K562 (cell line): Measurements from ENCODE around the gene HUNK. TPM values are rescaled to one million over a fixed set of nuclear protein-coding genes. Genes with fewer than 3 reads are reported as not detected.

Source experiments
- ATAC-seq: fragments of 200-7000 bp; cut with Tn5 transposase; 3 replicates; pipeline ENCODE4 v1.9.1; 2020; ENCODE audit warnings: moderate library complexity
- BruUV-seq: library from RNA; stranded (reverse); fragments of 400-500 nt; replicated peaks from 2 replicates; lab custom pipeline; 2021; lab: Mats Ljungman, UMichigan
- CTCF ChIA-PET: fragments of 300-600 bp; formaldehyde crosslinking; extraction: SDS; loops from one replicate; lab custom pipeline; 2021; ENCODE audit warnings: low intra/inter-chr PET ratio; lab: Yijun Ruan, JAX
- POLR2A ChIA-PET: fragments of 300-600, 350-650 bp; sonication (Branson Sonifier 250); formaldehyde crosslinking; extraction: SDS; loops from one replicate; lab custom pipeline; 2021; ENCODE audit warnings: antibody characterized with exemption, inconsistent platforms; lab: Yijun Ruan, JAX
- DNase-seq, 4 experiments: peaks; one replicate each; pipeline versions ENCODE4 v3.0.0 to v3.0.0-alpha.2; 2011 to 2018; ENCODE audit warnings: low spot score in 3 of 4, mixed read lengths in 3 of 4; ENCODE audit errors: extremely low read depth in 1 of 4
- FAIRE-seq: peaks from 2 replicates; lab custom pipeline; 2011; peaks lifted over from hg19 to GRCh38; lab: Jason Lieb, UNC
- H2AFZ ChIP-seq: 2 replicates; pipeline ENCODE4 v1.6.0; 2011; ENCODE audit warnings: low read depth, low read length, control low read depth, inconsistent platforms
- H3K27ac ChIP-seq: fragments of 200-600 bp; 3 replicates; pipeline ENCODE4 v1.8.0; 2011; ENCODE audit warnings: low read depth, mild to moderate bottlenecking, control low read depth, inconsistent platforms, low read length, moderate library complexity, mixed read lengths; ENCODE audit errors: extremely low read depth
- H3K27me3 ChIP-seq, 2 experiments: fragments of 300-600 bp in 1 of 2; 2 replicates in 1 of 2; 3 replicates in 1 of 2; pipeline versions ENCODE4 v1.6.0 to v1.8.0; 2011; ENCODE audit warnings: inconsistent platforms in 2 of 2, low read length in 2 of 2, mild to moderate bottlenecking in 1 of 2, mixed read lengths in 1 of 2, moderate library complexity in 1 of 2; ENCODE audit not compliant: control insufficient read depth in 2 of 2, insufficient read depth in 2 of 2
- H3K36me3 ChIP-seq: fragments of 300-600 bp; 3 replicates; pipeline ENCODE4 v1.8.0; 2011; ENCODE audit warnings: mild to moderate bottlenecking, low read length, inconsistent platforms; ENCODE audit not compliant: control insufficient read depth, insufficient read depth
- H3K4me1 ChIP-seq, 2 experiments: fragments of 200-600 bp in 1 of 2; replicated peaks in 1 of 2; 2 replicates in 1 of 2; 3 replicates in 1 of 2; pipeline versions ENCODE4 v1.5.1 to v1.8.0; 2011; ENCODE audit warnings: inconsistent platforms in 2 of 2, low read length in 2 of 2, mild to moderate bottlenecking in 1 of 2, mixed read lengths in 1 of 2, moderate library complexity in 1 of 2; ENCODE audit not compliant: control insufficient read depth in 2 of 2, insufficient read depth in 2 of 2
- H3K4me2 ChIP-seq: 2 replicates; pipeline ENCODE4 v1.6.1; 2011; ENCODE audit warnings: low read length, control low read depth, inconsistent platforms, mixed read lengths; ENCODE audit not compliant: insufficient read depth
- H3K4me3 ChIP-seq: fragments of 200-600 bp; sonication (generic), shearing (Covaris generic); 2 replicates; pipeline ENCODE4 v1.5.1; 2016; ENCODE audit warnings: control low read depth, inconsistent platforms
- H3K79me2 ChIP-seq: fragments of 200-600 bp; 3 replicates; pipeline ENCODE4 v1.8.0; 2011; ENCODE audit warnings: low read length, inconsistent platforms; ENCODE audit not compliant: control insufficient read depth, insufficient read depth
- H3K9ac ChIP-seq, 2 experiments: 2 replicates each; pipeline versions ENCODE4 v1.6.0 to v1.6.1; 2011; ENCODE audit warnings: low read depth in 2 of 2, low read length in 2 of 2, control low read depth in 1 of 2, inconsistent platforms in 1 of 2, mild to moderate bottlenecking in 1 of 2, mixed read lengths in 1 of 2; ENCODE audit not compliant: insufficient read depth in 1 of 2
- H3K9me1 ChIP-seq: one replicate; pipeline ENCODE4 v1.6.0; 2011; ENCODE audit warnings: inconsistent platforms, mild to moderate bottlenecking, low read length, moderate library complexity; ENCODE audit not compliant: control insufficient read depth, insufficient read depth
- H3K9me3 ChIP-seq: replicated peaks from 2 replicates; pipeline ENCODE4 v1.5.1; 2011; ENCODE audit warnings: low read depth, low read length, inconsistent platforms; ENCODE audit not compliant: control insufficient read depth, insufficient read depth
- H4K20me1 ChIP-seq: replicated peaks from 2 replicates; pipeline ENCODE4 v1.6.1; 2011; ENCODE audit warnings: low read length, inconsistent platforms, mixed read lengths; ENCODE audit not compliant: control insufficient read depth, insufficient read depth
- ATF1 ChIP-seq, 2 experiments: fragments of 450-650 bp in 1 of 2; IDR thresholded peaks; 2 replicates each; pipeline ENCODE4 v1.6.1; 2016; ENCODE audit warnings: missing compliant biosample characterization in 1 of 2, missing genetic modification characterization in 1 of 2
- CREM ChIP-seq: IDR thresholded peaks from 2 replicates; pipeline ENCODE4 v1.6.1; 2014; ENCODE audit warnings: antibody characterized with exemption, low read depth
- ELF4 ChIP-seq: fragments of 450-650 bp; formaldehyde crosslinking; IDR thresholded peaks from 2 replicates; pipeline ENCODE4 v1.4.0; 2022; ENCODE audit warnings: missing genetic modification characterization
- ZNF57 ChIP-seq: fragments of 450-650 bp; formaldehyde crosslinking; IDR thresholded peaks from 2 replicates; pipeline ENCODE4 v1.4.0; 2020; ENCODE audit warnings: mild to moderate bottlenecking, moderate library complexity
- WGBS: fragments of 100-300 bp; shearing (Covaris generic); methylation state at CpG from one replicate; pipeline ENCODE4 v1.1.6; 2016; ENCODE audit warnings: low coverage, mixed read lengths; ENCODE audit not compliant: insufficient coverage; ENCODE audit errors: missing lambda C conversion rate; 5-methylcytosine and 5-hydroxymethylcytosine counted together
- in situ Hi-C: fragments of 300-500 bp; cut with MboI; formaldehyde crosslinking; loops from 4 replicates; pipeline ENCODE4 v1.15.0; 2018; ENCODE audit warnings: inconsistent platforms, mixed read lengths
- intact Hi-C: fragments of 100-400 bp; cut with micrococcal nuclease; formaldehyde crosslinking; loops from 2 replicates; pipeline ENCODE4 v1.14.2; 2022
- polyA plus RNA-seq, 8 experiments: library from polyadenylated mRNA; depleted of rRNA in 4 of 8; stranded (reverse) in 5 of 8; unstranded in 3 of 8; fragments of >200 nt; fragmentation: Nextera tagmentation in 2 of 8; fragmentation: Illumina TruSeq in 1 of 8; extraction: Ambion mirVana in 2 of 8; extraction: Trizol in 1 of 8; gene quantifications; 2 replicates each; pipeline versions ENCODE4 v1.2.1 to v1.2.3, GENCODE V29; 2011 to 2014; ENCODE audit warnings: inconsistent platforms in 1 of 8, missing spikeins in 1 of 8
- total RNA-seq, 7 experiments: library from RNA; depleted of rRNA in 6 of 7; stranded (reverse); fragments of >200 nt in 6 of 7; fragmentation: Illumina TruSeq in 2 of 7; extraction: Trizol in 2 of 7; gene quantifications; 2 replicates each; pipeline versions ENCODE4 v1.2.1 to v1.2.3, GENCODE V29; 2011 to 2021; ENCODE audit warnings: low replicate concordance in 1 of 7
- TF ChIP-seq, protein P1 (sequence below): fragments of 450-650 bp; conservative IDR thresholded peaks from 2 replicates; pipeline ENCODE4 v1.6.1; 2016; ENCODE audit warnings: missing genetic modification characterization, low read depth, mild to moderate bottlenecking, control low read depth, missing compliant biosample characterization
- TF ChIP-seq, protein P2 (sequence below), 2 experiments: fragments of 450-650 bp in 1 of 2; sonication (generic) in 1 of 2; formaldehyde crosslinking in 1 of 2; IDR thresholded peaks; 2 replicates each; pipeline versions ENCODE4 v1.7.1 to v1.9.0; 2016 to 2022; ENCODE audit warnings: inconsistent platforms in 1 of 2, mild to moderate bottlenecking in 1 of 2, missing genetic modification reagents in 1 of 2

HUNK gene
- total and polyA plus RNA-seq, 9 of the 15 experiments (the other 6 are each of a cell fraction or from before 2014, with no cell fraction given): not detected

DNA sequence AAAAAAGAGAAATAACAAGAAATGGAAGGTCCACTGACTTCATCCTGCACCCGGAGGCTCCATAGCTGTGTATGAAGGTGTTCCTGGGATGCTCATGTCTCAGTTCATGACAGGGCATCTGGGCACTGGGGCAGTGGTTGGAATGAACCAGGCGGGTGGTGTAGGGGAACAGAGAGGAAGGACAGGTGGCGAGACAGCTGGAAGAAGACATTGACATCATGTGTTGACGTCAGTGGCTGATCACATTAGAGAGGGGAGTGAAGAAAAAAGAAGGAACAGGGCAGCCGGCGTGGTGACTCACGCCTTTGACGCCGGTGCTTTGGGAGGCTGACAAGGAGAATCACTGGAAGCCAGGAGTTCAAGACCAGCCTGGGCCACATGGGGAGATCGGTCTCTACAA is 50.1 kb downstream of the HUNK start:
- in situ Hi-C loops: no loop called here

More for the DNA sequence above, 50.1 kb downstream of the HUNK start:
- BruUV-seq: no TSS peak
- H3K9me3 ChIP-seq: peaks cover 2% of the 10 kb centered on the region; the same call in 1 of the 2 replicates
- H3K9me1 ChIP-seq: no peaks in the 10 kb centered on the region
- TF ChIP-seq, protein P1, sequence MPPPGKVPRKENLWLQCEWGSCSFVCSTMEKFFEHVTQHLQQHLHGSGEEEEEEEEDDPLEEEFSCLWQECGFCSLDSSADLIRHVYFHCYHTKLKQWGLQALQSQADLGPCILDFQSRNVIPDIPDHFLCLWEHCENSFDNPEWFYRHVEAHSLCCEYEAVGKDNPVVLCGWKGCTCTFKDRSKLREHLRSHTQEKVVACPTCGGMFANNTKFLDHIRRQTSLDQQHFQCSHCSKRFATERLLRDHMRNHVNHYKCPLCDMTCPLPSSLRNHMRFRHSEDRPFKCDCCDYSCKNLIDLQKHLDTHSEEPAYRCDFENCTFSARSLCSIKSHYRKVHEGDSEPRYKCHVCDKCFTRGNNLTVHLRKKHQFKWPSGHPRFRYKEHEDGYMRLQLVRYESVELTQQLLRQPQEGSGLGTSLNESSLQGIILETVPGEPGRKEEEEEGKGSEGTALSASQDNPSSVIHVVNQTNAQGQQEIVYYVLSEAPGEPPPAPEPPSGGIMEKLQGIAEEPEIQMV (tag): no peak
- TF ChIP-seq ZNF57 (CRISPR knock-in tag): no peak
- peak; percentile 42; the same call in 1 of the 2 replicates for TF ChIP-seq CREM
- no peak for TF ChIP-seq ELF4 (CRISPR knock-in tag)
- TF ChIP-seq, protein P2, sequence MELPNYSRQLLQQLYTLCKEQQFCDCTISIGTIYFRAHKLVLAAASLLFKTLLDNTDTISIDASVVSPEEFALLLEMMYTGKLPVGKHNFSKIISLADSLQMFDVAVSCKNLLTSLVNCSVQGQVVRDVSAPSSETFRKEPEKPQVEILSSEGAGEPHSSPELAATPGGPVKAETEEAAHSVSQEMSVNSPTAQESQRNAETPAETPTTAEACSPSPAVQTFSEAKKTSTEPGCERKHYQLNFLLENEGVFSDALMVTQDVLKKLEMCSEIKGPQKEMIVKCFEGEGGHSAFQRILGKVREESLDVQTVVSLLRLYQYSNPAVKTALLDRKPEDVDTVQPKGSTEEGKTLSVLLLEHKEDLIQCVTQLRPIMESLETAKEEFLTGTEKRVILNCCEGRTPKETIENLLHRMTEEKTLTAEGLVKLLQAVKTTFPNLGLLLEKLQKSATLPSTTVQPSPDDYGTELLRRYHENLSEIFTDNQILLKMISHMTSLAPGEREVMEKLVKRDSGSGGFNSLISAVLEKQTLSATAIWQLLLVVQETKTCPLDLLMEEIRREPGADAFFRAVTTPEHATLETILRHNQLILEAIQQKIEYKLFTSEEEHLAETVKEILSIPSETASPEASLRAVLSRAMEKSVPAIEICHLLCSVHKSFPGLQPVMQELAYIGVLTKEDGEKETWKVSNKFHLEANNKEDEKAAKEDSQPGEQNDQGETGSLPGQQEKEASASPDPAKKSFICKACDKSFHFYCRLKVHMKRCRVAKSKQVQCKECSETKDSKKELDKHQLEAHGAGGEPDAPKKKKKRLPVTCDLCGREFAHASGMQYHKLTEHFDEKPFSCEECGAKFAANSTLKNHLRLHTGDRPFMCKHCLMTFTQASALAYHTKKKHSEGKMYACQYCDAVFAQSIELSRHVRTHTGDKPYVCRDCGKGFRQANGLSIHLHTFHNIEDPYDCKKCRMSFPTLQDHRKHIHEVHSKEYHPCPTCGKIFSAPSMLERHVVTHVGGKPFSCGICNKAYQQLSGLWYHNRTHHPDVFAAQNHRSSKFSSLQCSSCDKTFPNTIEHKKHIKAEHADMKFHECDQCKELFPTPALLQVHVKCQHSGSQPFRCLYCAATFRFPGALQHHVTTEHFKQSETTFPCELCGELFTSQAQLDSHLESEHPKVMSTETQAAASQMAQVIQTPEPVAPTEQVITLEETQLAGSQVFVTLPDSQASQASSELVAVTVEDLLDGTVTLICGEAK (IDR thresholded peaks at IDR 0.05): no peak
- TF ChIP-seq, protein P2 (CRISPR knock-in tag; IDR thresholded peaks at IDR 0.05): no peak
- no peak for TF ChIP-seq ATF1 (CRISPR knock-in tag; IDR thresholded peaks at IDR 0.05)
- TF ChIP-seq ATF1 (tag; IDR thresholded peaks at IDR 0.05): 0 out of 2 replicates have a peak, but pooled peaks have one; percentile 21
- TF ChIP-seq, all 486 proteins: peak for 2
- DNase-seq (no peak), ATAC-seq (no peak), FAIRE-seq (no peak)
- under 1% methylated on average over 10 of the region's 10 CpGs for WGBS
- no peaks in the 10 kb centered on the region for H3K4me1 ChIP-seq
- H3K27ac ChIP-seq: no peak overlapping the region
- intact Hi-C loops: no loop called here
- H3K79me2 ChIP-seq: no peaks in the 10 kb centered on the region
- no peak overlapping the region for H3K4me3 ChIP-seq
- H3K36me3 ChIP-seq: no peaks in the 10 kb centered on the region
- ChIA-PET POLR2A (interaction anchor here (0.7 kb wide), 1 partner anchor 11 kb away, joined by 3 read pairs; no protein-coding TSS in a partner anchor), CTCF (no interaction called here)
- no peak overlapping the region for H3K9ac ChIP-seq
- H4K20me1 ChIP-seq: no peaks in the 10 kb centered on the region
- H2AFZ ChIP-seq: no peak overlapping the region
- H3K27me3 ChIP-seq: peaks cover 9 to 28% of the 10 kb centered on the region in 2 experiments; a peak in 4 of 5 replicates
- no peak overlapping the region for H3K4me2 ChIP-seq
